Nephron (organoid): ENCODE data around the gene COL15A1.
A peak's percentile ranks its signal among the peaks of the same experiment; 100 is the strongest.

Source experiments
- H3K27ac Mint-ChIP-seq, 3 experiments: 2 replicates each; pipeline ENCODE4 v1.8.0; 2020; ENCODE audit warnings: mixed read lengths in 3 of 3, mild to moderate bottlenecking in 2 of 3, moderate library complexity in 1 of 3
- H3K27me3 Mint-ChIP-seq: 2 replicates; pipeline ENCODE4 v1.8.0; 2021; ENCODE audit warnings: low read depth, mild to moderate bottlenecking, moderate library complexity, mixed read lengths
- H3K36me3 Mint-ChIP-seq: 2 replicates; pipeline ENCODE4 v1.8.0; 2020; ENCODE audit warnings: low read depth, mixed read lengths
- H3K4me1 Mint-ChIP-seq: 2 replicates; pipeline ENCODE4 v1.8.0; 2020; ENCODE audit warnings: mixed read lengths
- H3K4me3 Mint-ChIP-seq, 3 experiments: 2 replicates each; pipeline ENCODE4 v1.8.0; 2020; ENCODE audit warnings: mild to moderate bottlenecking in 3 of 3, mixed read lengths in 3 of 3, moderate library complexity in 2 of 3
- H3K9me3 Mint-ChIP-seq: 2 replicates; pipeline ENCODE4 v1.8.0; 2020; ENCODE audit warnings: mixed read lengths
- CTCF ChIP-seq, 3 experiments: fragments of 200-600 bp; sonication (generic); IDR thresholded peaks; one replicate each; pipeline ENCODE4 v1.5.0; 2021; ENCODE audit warnings: antibody characterized with exemption in 3 of 3; ENCODE audit not compliant: unreplicated experiment in 3 of 3

The COL15A1 gene

GRCh38 chr9:99072040-99072394 is 128.3 kb downstream of the COL15A1 start:
- no peaks in the 10 kb centered on the region for H3K36me3 Mint-ChIP-seq
- no peak for TF ChIP-seq CTCF (IDR thresholded peaks at IDR 0.05; ENCODE audit: unreplicated experiment in 3 of 3)
- peaks cover 48% of the 10 kb centered on the region for H3K4me1 Mint-ChIP-seq
- no peaks in the 10 kb centered on the region for H3K9me3 Mint-ChIP-seq
- H3K27ac Mint-ChIP-seq: no peak overlapping the region
- H3K4me3 Mint-ChIP-seq: no peak overlapping the region
- H3K27me3 Mint-ChIP-seq: peaks cover 4% of the 10 kb centered on the region

DNA sequence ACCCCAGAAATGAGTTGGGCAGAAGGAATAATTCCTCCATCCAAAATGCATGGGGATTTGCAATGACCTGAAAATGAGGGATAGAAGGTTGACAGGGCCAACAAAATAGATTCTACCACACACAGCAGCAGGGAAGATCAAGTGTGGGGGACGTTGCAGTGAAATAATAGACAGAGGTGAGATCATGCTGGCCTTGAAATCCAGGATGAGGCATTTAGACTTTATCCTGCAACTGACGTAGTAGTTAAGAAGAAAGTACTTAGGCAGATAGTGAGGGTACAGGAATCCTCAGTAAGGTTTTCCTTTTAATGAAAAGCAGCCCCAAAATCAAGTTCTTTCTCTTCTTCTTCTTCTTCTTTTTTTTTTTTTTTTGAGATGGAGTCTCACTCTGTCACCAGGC is 129.6 kb downstream of the COL15A1 start:
- H3K36me3 Mint-ChIP-seq: no peaks in the 10 kb centered on the region
- no peak overlapping the region for H3K4me3 Mint-ChIP-seq
- peak overlapping the region in 1 of 3 experiments; percentile 47 for H3K27ac Mint-ChIP-seq
- peaks cover 4% of the 10 kb centered on the region for H3K27me3 Mint-ChIP-seq
- TF ChIP-seq CTCF (IDR thresholded peaks at IDR 0.05; ENCODE audit: unreplicated experiment in 3 of 3): no peak
- H3K9me3 Mint-ChIP-seq: no peaks in the 10 kb centered on the region
- H3K4me1 Mint-ChIP-seq: peaks cover 48% of the 10 kb centered on the region

DNA sequence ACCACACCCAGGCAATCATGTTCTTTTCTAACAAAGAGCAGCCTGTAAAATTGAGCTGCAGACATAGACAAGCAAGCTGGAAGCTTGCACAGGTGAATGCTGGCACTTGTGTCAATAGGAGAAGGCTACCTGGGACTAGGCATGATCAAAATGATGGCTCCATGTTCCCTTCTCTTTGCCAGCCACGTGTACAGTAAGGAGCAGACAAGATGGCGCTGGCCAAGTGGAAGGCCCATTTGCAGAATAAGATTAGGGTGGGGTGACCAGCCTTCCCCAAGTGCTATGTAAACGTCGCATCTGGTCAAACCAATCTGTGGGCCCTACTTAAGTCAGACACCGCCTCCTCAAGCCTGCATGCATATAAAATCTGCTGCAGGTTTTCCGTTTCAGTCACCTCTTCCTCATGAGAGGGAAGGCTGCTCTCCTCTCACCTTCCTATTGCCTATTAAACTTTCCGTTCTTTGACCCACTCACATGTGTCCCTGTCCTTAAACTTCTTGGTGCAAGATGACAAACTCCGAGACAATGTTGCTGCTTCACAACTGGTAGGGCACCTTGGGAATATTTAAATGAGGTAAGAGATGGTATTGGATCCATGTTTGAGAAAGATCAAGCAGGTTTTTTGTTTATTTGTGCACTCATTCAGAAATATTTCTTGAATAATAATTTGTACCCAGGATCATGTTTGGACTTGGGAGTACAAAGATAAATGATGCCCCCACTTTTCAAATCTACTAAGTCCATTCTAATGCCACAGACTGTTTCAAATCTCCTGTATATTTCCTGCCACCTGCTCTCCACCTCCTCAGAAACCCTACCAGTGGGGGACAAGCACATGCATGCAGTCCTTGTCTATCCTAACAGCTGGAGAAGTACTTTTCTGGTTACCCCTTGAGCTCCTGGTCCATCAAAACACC is 130.5 kb downstream of the COL15A1 start:
- Mint-ChIP-seq H3K4me1 (peaks cover 43% of the 10 kb centered on the region), H3K4me3 (no peak overlapping the region), H3K27me3 (peaks cover 7% of the 10 kb centered on the region), H3K36me3 (no peaks in the 10 kb centered on the region), H3K27ac (no peak overlapping the region), H3K9me3 (no peaks in the 10 kb centered on the region)
- no peak for TF ChIP-seq CTCF (IDR thresholded peaks at IDR 0.05; ENCODE audit: unreplicated experiment in 3 of 3)

DNA sequence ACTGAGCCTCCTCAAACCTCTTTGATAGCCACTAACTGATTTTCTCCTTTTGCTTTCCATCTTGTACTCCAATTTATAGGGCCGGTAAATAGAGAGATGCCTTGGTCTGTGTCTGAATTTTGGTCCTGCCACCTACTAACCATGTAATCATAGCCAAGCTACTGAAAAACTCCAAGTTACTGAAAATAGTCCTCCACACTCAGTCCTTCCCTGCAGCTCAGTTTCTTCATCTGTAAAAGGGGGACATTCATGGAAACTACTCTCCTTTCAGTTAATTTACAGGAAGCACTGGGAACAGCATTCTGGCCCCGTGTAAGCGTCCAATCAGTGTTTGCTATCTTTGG is 131.2 kb downstream of the COL15A1 start:
- Mint-ChIP-seq H3K27me3 (peaks cover 7% of the 10 kb centered on the region), H3K27ac (peak overlapping the region in 1 of 3 experiments; percentile 68), H3K9me3 (no peaks in the 10 kb centered on the region), H3K4me1 (peaks cover 41% of the 10 kb centered on the region), H3K36me3 (no peaks in the 10 kb centered on the region), H3K4me3 (no peak overlapping the region)
- no peak for TF ChIP-seq CTCF (IDR thresholded peaks at IDR 0.05; ENCODE audit: unreplicated experiment in 3 of 3)

GRCh38 chr9:99075246-99075912 is 131.7 kb downstream of the COL15A1 start:
- Mint-ChIP-seq H3K27me3 (peaks cover 7% of the 10 kb centered on the region), H3K9me3 (no peaks in the 10 kb centered on the region), H3K36me3 (no peaks in the 10 kb centered on the region), H3K4me1 (peaks cover 39% of the 10 kb centered on the region), H3K27ac (peak overlapping the region in 2 of 3 experiments; percentile 26 to 68), H3K4me3 (no peak overlapping the region)
- TF ChIP-seq CTCF (IDR thresholded peaks at IDR 0.05; ENCODE audit: unreplicated experiment in 3 of 3): no peak
